Activated CD8-positive, alpha-beta T cell treated with anti-CD3 and anti-CD28 coated beads, Interleukin-2, amount 10 ng/mL, durations not matched to agents 7 days and 5 days (primary cell): ENCODE measurements around the gene DIAPH1. TPM values are rescaled to one million over a fixed set of nuclear protein-coding genes. Genes with fewer than 3 reads are reported as not detected.
A peak's percentile ranks its signal among the peaks of the same experiment; 100 is the strongest.

Experiments used
- ATAC-seq: fragments of 150-1000 bp; cut with Tn5 transposase; one replicate; pipeline ENCODE4 v1.10.0; 2021; ENCODE audit warnings: moderate library complexity
- CTCF ChIA-PET: fragments of 350-600 bp; sonication (Branson Sonifier 250); formaldehyde crosslinking; loops from one replicate; lab custom pipeline; 2021; ENCODE audit warnings: antibody characterized with exemption; lab: Charles Lee
- POLR2A ChIA-PET: fragments of 350-600 bp; sonication (Branson Sonifier 250); formaldehyde crosslinking; loops from one replicate; lab custom pipeline; 2021; ENCODE audit warnings: antibody characterized with exemption; lab: Charles Lee
- DNase-seq: peaks from one replicate; pipeline ENCODE4 v3.0.0-alpha.2; 2020
- H3K27ac Mint-ChIP-seq: one replicate; pipeline ENCODE4 v1.8.0; 2021; ENCODE audit warnings: mild to moderate bottlenecking, mixed read lengths
- H3K27me3 Mint-ChIP-seq: one replicate; pipeline ENCODE4 v1.8.0; 2021; ENCODE audit warnings: low read depth, mixed read lengths
- H3K36me3 Mint-ChIP-seq: one replicate; pipeline ENCODE4 v1.8.0; 2021; ENCODE audit warnings: low read depth, mixed read lengths
- H3K4me1 Mint-ChIP-seq: one replicate; pipeline ENCODE4 v1.8.0; 2021; ENCODE audit warnings: low read depth, mixed read lengths
- H3K4me3 Mint-ChIP-seq: one replicate; pipeline ENCODE4 v1.8.0; 2021; ENCODE audit warnings: mild to moderate bottlenecking, mixed read lengths
- H3K9me3 Mint-ChIP-seq: one replicate; pipeline ENCODE4 v1.8.0; 2022; ENCODE audit warnings: mixed read lengths; ENCODE audit not compliant: insufficient read depth
- total RNA-seq, 2 experiments: library from RNA; stranded (reverse); gene quantifications; one replicate each; pipeline ENCODE4 v1.2.3, GENCODE V29; 2021

DIAPH1 gene
- total RNA-seq, 2 experiments from 2014 or later, result 281 to 286 TPM

DNA sequence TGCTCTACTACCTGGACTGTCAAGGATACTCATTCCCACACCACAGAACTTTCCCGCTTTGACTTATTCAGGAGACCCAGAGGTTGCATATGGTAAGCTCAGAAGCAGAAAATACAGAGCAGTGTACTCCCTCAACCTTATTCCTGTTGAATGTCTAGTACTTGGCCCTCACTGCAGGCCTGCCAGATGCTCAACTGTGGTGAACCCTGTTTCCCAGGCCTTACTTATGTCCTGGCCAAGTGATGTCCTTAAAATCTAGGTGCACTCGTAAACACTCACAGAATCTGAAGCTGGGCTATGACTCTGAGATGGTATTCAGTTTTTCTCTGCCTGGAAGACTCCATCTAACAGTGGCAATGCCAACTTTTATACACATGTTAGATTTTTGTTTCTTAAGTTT, 21.0 kb downstream of the DIAPH1 start:
- no peak for DNase-seq
- Mint-ChIP-seq H3K36me3 (peaks cover 57% of the 10 kb centered on the region), H3K27ac (peak overlapping the region; percentile 53), H3K4me1 (peaks cover 72% of the 10 kb centered on the region), H3K27me3 (no peaks in the 10 kb centered on the region), H3K9me3 (no peaks in the 10 kb centered on the region), H3K4me3 (no peak overlapping the region)
- ChIA-PET POLR2A (interaction anchor here (0.7 to 1.5 kb wide), 3 partner anchors 9 to 43 kb away, joined by 3 to 7 read pairs (median 3); partner anchors contain the start of gene DIAPH1), CTCF (interaction anchor here (0.8 to 9.4 kb wide), 10 partner anchors 10 to 76 kb away, joined by 3 to 188 read pairs (median 10); partner anchors contain the start of genes DIAPH1, HDAC3 and RELL2)
- ATAC-seq, result no peak

DNA sequence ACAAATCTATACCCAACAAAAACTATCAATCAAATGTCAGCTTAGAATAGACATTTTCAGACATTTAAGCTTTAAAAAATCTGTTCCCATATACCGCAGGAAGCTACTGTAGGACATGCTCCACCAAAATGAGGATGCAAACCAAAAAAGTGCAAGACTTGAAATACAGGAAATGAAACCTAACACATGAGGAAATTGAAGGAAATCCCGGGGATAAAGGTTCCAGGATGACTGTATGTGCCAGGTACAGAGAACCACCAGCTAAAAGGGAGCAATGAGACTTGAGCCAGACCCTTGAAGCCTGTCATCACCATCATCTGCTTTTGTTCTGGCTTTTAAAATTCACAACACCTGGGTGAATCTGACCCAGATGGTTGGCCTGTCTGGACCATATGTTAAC, 21.4 kb downstream of the DIAPH1 start:
- POLR2A ChIA-PET, result interaction anchor here (0.7 to 1.5 kb wide), 3 partner anchors 9 to 44 kb away, joined by 3 to 7 read pairs (median 3); partner anchors contain the start of gene DIAPH1
- DNase-seq (no peak), ATAC-seq (peak; percentile 9)
- peaks cover 56% of the 10 kb centered on the region for H3K36me3 Mint-ChIP-seq
- CTCF ChIA-PET, result interaction anchor here (0.8 to 9.4 kb wide), 10 partner anchors 11 to 76 kb away, joined by 3 to 188 read pairs (median 7); partner anchors contain the start of genes DIAPH1, HDAC3 and RELL2
- H3K4me1 Mint-ChIP-seq, result peaks cover 72% of the 10 kb centered on the region
- H3K9me3 Mint-ChIP-seq, result no peaks in the 10 kb centered on the region
- H3K27ac Mint-ChIP-seq, result peak overlapping the region; percentile 53
- H3K27me3 Mint-ChIP-seq, result no peaks in the 10 kb centered on the region
- no peak overlapping the region for H3K4me3 Mint-ChIP-seq

- ATAC-seq (no peak), DNase-seq (no peak)
- H3K36me3 Mint-ChIP-seq, result peaks cover 54% of the 10 kb centered on the region
- H3K27me3 Mint-ChIP-seq, result no peaks in the 10 kb centered on the region
- H3K9me3 Mint-ChIP-seq, result no peaks in the 10 kb centered on the region
- no peak overlapping the region for H3K4me3 Mint-ChIP-seq
- ChIA-PET CTCF (interaction anchor here (0.8 to 9.4 kb wide), 8 partner anchors 11 to 76 kb away, joined by 3 to 188 read pairs (median 11); partner anchors contain the start of genes DIAPH1, HDAC3 and RELL2), POLR2A (interaction anchor here (0.7 to 1.5 kb wide), 2 partner anchors 10 to 45 kb away, joined by 3 to 7 read pairs; no protein-coding TSS in a partner anchor)
- peaks cover 71% of the 10 kb centered on the region for H3K4me1 Mint-ChIP-seq
- peak overlapping the region; percentile 53 for H3K27ac Mint-ChIP-seq
Observed at GRCh38 chr5:141596867-141597266, 21.9 kb downstream of the DIAPH1 start.

DNA sequence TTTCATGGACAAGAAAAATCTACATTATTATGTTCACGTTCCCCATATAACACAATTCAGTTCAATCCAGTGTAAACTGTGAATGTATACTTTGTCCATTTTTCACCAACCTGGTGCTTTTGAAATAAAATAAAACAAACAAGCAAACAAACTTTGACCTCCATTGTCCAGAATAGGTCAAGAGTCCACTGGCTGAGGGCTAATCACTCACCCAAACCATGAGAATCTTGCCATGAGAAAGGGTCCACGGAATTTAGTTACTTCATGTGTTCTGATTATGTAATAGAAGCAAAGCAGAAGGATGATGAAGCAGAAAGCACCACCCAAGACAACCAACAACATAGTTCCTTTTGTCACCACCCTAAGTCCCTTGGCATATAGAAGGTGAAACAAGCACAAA, 28.7 kb downstream of the DIAPH1 start:
- no peak overlapping the region for H3K4me3 Mint-ChIP-seq
- peaks cover 45% of the 10 kb centered on the region for H3K36me3 Mint-ChIP-seq
- H3K4me1 Mint-ChIP-seq, result peaks cover 27% of the 10 kb centered on the region
- no peak overlapping the region for H3K27ac Mint-ChIP-seq
- ATAC-seq (no peak), DNase-seq (no peak)
- no peaks in the 10 kb centered on the region for H3K27me3 Mint-ChIP-seq
- CTCF ChIA-PET, result interaction anchor here (1.2 to 8.1 kb wide), 4 partner anchors 22 to 47 kb away, joined by 5 to 480 read pairs (median 50); partner anchors contain the start of genes DIAPH1, HDAC3 and RELL2
- no peaks in the 10 kb centered on the region for H3K9me3 Mint-ChIP-seq
- POLR2A ChIA-PET, result no interaction called here

DNA sequence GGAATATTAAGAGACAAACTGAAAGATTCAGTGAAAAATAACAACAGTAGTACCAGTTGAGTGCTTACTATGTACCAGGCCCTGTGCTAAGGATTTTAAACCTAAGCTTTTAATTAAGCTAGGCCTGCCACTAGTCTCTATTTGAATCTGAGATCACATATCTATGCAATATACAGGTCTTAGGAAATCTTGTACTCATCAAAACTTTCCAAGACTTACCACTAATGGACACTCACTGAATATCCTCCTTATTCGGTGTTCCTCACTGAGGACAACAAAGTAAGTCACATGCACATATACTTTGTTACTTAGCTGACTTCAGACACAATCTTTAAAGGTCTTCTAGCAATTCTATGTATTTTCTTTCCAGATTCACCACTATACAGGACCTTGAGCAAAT, 32.6 kb downstream of the DIAPH1 start:
- Mint-ChIP-seq H3K27ac (no peak overlapping the region), H3K4me1 (peaks cover 12% of the 10 kb centered on the region), H3K27me3 (no peaks in the 10 kb centered on the region), H3K36me3 (peaks cover 61% of the 10 kb centered on the region), H3K4me3 (no peak overlapping the region), H3K9me3 (no peaks in the 10 kb centered on the region)
- no peak for DNase-seq
- CTCF ChIA-PET, result interaction anchor here (0.7 kb wide), 1 partner anchor 18 kb away, joined by 3 read pairs; no protein-coding TSS in a partner anchor
- POLR2A ChIA-PET, result no interaction called here
- ATAC-seq, result no peak

- H3K36me3 Mint-ChIP-seq, result peaks cover 66% of the 10 kb centered on the region
- H3K4me3 Mint-ChIP-seq, result no peak overlapping the region
- H3K27me3 Mint-ChIP-seq, result no peaks in the 10 kb centered on the region
- H3K27ac Mint-ChIP-seq, result no peak overlapping the region
- ATAC-seq (no peak), DNase-seq (no peak)
- no peaks in the 10 kb centered on the region for H3K9me3 Mint-ChIP-seq
- POLR2A ChIA-PET, result no interaction called here
- peaks cover 8% of the 10 kb centered on the region for H3K4me1 Mint-ChIP-seq
- CTCF ChIA-PET, result interaction anchor here (0.9 to 2.0 kb wide), 5 partner anchors 16 to 33 kb away, joined by 3 to 11 read pairs (median 5); partner anchors contain the start of gene DIAPH1
Observed at GRCh38 chr5:141585594-141585993, 33.2 kb downstream of the DIAPH1 start.

- CTCF ChIA-PET, result interaction anchor here (1.4 to 3.1 kb wide), 2 partner anchors 10 to 18 kb away, joined by 6 to 20 read pairs; no protein-coding TSS in a partner anchor
- H3K27me3 Mint-ChIP-seq, result no peaks in the 10 kb centered on the region
- no peaks in the 10 kb centered on the region for H3K4me1 Mint-ChIP-seq
- H3K27ac Mint-ChIP-seq, result no peak overlapping the region
- no peaks in the 10 kb centered on the region for H3K9me3 Mint-ChIP-seq
- no peak overlapping the region for H3K4me3 Mint-ChIP-seq
- ATAC-seq (no peak), DNase-seq (no peak)
- POLR2A ChIA-PET, result interaction anchor here (1.0 kb wide), 1 partner anchor 62 kb away, joined by 3 read pairs; no protein-coding TSS in a partner anchor
- H3K36me3 Mint-ChIP-seq, result peaks cover 77% of the 10 kb centered on the region
Observed at GRCh38 chr5:141574122-141574510, 44.7 kb downstream of the DIAPH1 start.

GRCh38 chr5:141573489-141574121, 45.2 kb downstream of the DIAPH1 start:
- ChIA-PET POLR2A (no interaction called here), CTCF (interaction anchor here (0.6 to 3.1 kb wide), 3 partner anchors 10 to 46 kb away, joined by 3 to 20 read pairs (median 4); no protein-coding TSS in a partner anchor)
- ATAC-seq (no peak), DNase-seq (no peak)
- Mint-ChIP-seq H3K9me3 (no peaks in the 10 kb centered on the region), H3K4me1 (no peaks in the 10 kb centered on the region), H3K27ac (no peak overlapping the region), H3K27me3 (no peaks in the 10 kb centered on the region), H3K36me3 (peaks cover 73% of the 10 kb centered on the region), H3K4me3 (no peak overlapping the region)

DNA sequence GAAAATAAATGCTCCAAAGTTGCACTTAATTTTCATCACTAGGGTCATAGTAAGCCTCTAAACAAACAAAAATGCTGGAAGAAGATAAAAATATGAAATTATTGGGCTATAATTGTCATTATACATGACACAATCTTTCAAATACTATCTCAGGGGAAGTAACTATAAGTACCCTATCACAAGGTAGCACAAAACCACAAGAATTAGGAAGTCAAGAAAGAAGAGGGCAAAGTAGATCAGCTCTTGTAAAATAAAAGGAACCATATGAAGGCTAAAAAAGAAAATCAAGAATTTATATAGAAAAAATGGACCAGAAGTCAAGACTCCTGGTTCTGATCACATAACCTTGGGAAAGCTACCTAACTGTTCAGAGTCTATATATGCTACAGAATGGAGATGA, 48.1 kb downstream of the DIAPH1 start:
- CTCF ChIA-PET, result interaction anchor here (3.5 kb wide), 1 partner anchor 13 kb away, joined by 14 read pairs; no protein-coding TSS in a partner anchor
- POLR2A ChIA-PET, result interaction anchor here (0.6 kb wide), 1 partner anchor 870 kb away, joined by 3 read pairs; no protein-coding TSS in a partner anchor
- no peak overlapping the region for H3K27ac Mint-ChIP-seq

GRCh38 chr5:141567513-141568117, 51.2 kb downstream of the DIAPH1 start:
- Mint-ChIP-seq H3K4me3 (no peak overlapping the region), H3K9me3 (no peaks in the 10 kb centered on the region), H3K27ac (no peak overlapping the region), H3K36me3 (peaks cover 80% of the 10 kb centered on the region), H3K27me3 (no peaks in the 10 kb centered on the region), H3K4me1 (peaks cover 18% of the 10 kb centered on the region)
- ATAC-seq (no peak), DNase-seq (no peak)
- POLR2A ChIA-PET, result interaction anchor here (0.7 kb wide), 1 partner anchor 52 kb away, joined by 4 read pairs; the partner anchor contains the start of gene DIAPH1
- CTCF ChIA-PET, result interaction anchor here (0.7 to 4.1 kb wide), 41 partner anchors 8 to 1041 kb away, joined by 3 to 48 read pairs (median 5); partner anchors contain the start of genes DIAPH1, FCHSD1, HDAC3 and PCDHB14

More for the DNA sequence above, 48.1 kb downstream of the DIAPH1 start:
- DNase-seq (no peak), ATAC-seq (no peak)
- Mint-ChIP-seq H3K27me3 (no peaks in the 10 kb centered on the region), H3K9me3 (no peaks in the 10 kb centered on the region), H3K4me3 (no peak overlapping the region), H3K4me1 (peaks cover 3% of the 10 kb centered on the region), H3K36me3 (peaks cover 69% of the 10 kb centered on the region)

- Mint-ChIP-seq H3K27me3 (no peaks in the 10 kb centered on the region), H3K9me3 (no peaks in the 10 kb centered on the region), H3K27ac (peak overlapping the region; percentile 37), H3K4me1 (peaks cover 18% of the 10 kb centered on the region), H3K36me3 (peaks cover 76% of the 10 kb centered on the region), H3K4me3 (no peak overlapping the region)
- ATAC-seq (no peak), DNase-seq (no peak)
- CTCF ChIA-PET, result interaction anchor here (0.9 to 4.1 kb wide), 12 partner anchors 9 to 153 kb away, joined by 3 to 48 read pairs (median 11); partner anchors contain the start of genes DIAPH1, HDAC3, PCDHGA10 and PCDHGA11
- POLR2A ChIA-PET, result no interaction called here
Observed at GRCh38 chr5:141565826-141566570, 52.8 kb downstream of the DIAPH1 start.
